Measurements from ENCODE around the gene OSBP2.
"Not testable (repeated sequence)": the region's sequence is repeated elsewhere in the genome, so short reads cannot be mapped to it uniquely, and the experiment has no call there.

The OSBP2 gene

DNA sequence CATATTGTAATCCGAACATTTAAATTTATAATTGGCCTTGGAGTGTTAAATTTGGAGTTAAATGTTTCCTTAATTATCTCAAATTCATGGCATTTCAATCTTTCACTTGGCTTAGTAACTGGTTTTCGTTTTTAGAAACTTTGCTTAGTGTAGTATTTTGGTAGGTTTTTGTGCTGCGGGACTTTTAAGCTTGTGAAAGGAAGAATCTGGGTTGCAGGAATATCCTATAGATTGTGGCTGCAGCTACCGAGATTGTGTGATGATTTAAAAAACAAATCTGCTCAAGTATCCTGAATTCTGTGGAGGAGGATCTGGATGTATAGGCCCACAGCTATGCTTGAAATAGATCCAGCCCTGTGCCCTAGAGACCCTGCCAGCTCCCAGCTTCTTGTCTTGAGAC is 27.1 kb downstream of the OSBP2 start:
- DNase-seq, result no peak

- no peak for DNase-seq
These were observed 34.2 kb downstream of the OSBP2 start for GRCh38 chr22:30728826-30729225.

GRCh38 chr22:30731658-30732057 is 37.0 kb downstream of the OSBP2 start:
- DNase-seq, result no peak

GRCh38 chr22:30732426-30732825 is 37.8 kb downstream of the OSBP2 start:
- no peak for DNase-seq

DNA sequence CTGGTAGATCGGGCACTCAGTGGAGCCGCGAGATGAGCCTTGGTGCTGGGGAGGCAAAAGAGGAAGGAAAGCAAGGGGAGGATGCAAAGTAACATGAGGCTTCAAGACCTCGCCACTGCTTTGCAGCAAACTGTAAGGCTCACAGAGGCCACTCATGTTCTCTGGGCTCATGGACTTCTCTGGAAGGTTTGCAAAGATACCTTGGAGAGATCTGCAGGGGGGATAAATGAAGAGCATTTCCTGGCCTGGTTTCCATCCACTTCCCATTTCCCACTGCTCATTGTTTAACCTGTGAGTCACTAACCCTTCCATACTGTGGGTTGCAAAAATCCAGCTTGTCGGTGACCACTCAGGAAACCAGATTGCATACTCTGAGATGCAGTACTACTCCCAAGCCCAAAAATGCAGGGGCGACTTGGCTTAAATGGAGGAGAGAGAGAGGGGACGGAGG is 38.5 kb downstream of the OSBP2 start:
- no peak for DNase-seq

DNA sequence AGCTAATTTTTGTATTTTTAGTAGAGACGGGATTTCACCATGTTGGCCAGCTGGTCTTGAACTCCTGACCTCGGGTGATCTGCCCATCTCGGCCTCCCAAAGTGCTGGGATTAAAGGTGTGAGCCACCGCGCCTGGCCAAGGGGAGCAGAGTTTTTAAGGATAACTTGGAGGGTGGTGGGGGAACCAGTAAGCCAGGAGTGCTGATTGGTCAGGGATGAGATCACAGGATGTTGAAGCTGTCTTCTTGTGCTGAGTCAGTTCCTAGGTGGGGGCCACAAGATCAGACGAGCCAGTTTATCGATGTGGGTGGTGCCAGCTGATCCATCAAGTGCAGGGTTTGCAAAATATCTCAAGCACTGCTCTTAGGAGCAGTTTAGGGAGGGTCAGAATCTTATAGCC is 45.3 kb downstream of the OSBP2 start:
- DNase-seq, result not testable (repeated sequence)

DNA sequence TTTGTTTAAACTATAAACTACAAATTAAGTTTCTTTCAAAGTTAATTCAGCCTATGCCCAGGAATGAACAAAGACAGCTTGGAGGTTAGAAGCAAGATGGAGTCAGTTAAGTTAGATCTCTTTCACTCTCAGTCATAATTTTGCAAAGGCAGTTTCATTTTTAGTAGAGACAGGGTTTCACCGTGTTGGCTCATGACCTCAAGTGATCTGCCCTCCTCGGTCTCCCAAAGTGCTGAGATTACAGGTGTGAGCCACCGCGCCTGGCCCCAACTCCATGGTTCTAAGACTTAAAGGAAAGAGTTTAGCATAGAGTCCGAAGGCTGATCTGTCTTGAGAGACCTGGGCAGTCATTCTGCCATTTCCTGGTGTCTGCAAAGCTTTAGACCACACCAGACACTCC is 45.8 kb downstream of the OSBP2 start:
- DNase-seq, result not testable (repeated sequence)

GRCh38 chr22:30742291-30743256 is 47.9 kb downstream of the OSBP2 start:
- DNase-seq, result no peak

GRCh38 chr22:30743257-30744020 is 48.8 kb downstream of the OSBP2 start:
- DNase-seq, result no peak

DNA sequence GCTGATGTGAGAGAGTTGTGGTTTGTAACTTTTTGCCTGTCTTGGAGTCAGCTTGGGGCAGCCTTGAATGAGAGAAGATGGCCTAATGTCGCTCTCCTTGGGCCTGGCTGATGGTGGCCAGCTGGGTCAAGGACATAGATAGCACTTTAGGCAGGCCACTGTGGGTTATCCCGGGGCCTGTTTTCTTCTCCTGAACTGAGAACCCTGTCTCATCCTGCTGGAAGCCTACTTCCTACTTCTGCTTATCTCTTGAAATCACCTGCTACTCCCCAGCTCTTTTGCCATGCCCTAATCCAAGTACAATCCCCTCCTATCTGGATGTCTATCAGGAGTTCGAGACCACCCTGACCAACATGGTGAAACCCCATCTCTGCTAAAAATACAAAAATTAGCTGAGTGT is 49.5 kb downstream of the OSBP2 start:
- no peak for DNase-seq

DNA sequence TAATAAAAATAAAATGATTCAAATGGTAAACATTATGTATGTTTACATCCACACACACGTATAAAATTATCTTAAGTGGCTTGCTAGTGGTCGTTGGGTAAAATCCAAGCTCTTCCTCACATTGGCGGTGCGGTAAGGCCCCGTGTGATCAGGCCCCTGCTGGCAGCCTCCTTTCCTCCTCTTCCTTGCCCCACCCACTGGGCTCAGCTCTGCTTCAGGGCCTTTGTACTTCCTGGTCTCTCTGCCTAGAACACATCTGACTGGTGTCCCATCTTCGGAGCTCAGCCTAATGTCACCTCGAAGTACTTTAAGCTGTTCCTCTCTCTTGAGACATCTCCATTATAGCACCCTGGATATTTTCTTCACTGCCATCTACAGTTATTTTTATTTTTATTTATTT is 52.8 kb downstream of the OSBP2 start:
- DNase-seq, result no peak

GRCh38 chr22:30749272-30749671 is 54.6 kb downstream of the OSBP2 start:
- DNase-seq, result no peak

DNA sequence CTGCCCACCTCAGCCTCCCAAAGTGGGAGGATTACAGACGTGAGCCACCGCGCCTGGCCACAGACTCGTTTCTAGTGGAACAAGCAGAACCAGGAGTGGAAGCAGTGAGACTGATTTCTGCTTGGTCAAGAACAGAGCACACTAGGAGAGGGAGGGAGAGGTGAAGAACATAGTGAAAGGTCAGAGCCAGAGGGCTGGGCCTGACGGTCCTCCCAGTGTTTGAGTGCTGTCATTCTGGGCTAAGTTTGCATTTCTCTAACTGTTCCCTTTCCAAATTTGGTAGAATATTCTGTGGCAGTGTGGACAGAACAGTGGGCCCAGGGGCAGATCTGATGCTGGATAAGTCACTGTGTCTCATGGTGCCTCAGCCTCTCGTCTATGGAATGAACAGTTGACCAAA is 55.2 kb downstream of the OSBP2 start:
- no peak for DNase-seq

DNA sequence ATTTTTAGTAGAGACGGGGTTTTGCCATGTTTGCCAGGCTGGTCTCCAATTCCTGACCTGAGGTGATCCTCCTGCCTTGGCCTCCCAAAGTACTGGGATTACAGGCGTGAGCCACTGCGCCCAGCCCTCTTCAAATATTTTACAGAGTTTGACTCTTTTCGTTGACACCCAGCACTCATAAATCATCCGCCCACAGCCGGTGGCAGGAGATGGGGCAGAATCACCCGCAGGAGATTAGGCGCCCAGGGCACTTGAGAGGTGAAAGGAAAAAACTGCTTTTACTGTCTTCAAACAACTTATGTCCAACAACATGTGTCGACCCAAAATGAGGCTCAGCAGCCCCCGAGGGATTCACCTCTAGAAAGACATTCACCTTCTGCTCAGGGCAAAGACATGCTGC is 56.9 kb downstream of the OSBP2 start:
- DNase-seq, result no peak

DNA sequence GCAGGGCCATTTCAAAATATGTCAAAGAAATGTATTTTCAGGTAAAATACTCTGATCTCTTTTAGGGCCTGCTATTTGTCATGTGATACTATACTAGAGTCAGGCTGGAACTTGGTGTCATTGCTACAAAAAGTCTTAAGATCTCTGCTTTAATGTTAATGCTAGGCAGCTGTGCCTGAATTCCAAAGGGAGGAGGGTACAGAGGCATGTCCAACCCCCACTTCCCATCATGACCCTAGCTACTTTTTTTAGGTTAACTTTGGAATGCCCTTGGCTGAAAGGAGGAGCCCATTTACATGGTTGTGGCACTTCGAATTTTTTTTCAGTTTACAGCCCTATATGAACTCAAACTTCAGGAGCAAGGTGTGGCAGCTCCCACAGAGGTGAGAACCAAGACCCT is 58.1 kb downstream of the OSBP2 start:
- DNase-seq, result no peak

DNA sequence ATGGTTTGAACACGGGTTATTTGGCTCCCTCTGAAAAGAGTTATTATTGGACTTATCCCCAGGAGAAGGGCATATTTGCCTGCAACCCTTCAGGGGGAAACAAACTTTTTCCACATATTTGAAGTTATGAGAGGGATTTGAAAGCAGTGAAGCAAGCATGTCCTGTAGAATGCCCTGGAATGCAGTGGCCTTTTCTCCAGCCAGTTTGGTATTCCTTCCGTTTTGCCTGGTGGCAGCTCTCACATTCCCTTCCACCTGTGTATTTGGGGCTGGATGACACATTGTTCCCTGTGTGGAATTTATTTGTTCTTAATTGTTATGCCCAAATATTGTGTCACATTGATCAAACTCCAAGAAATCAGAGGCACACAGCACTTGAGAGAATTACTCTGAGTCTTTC is 59.0 kb downstream of the OSBP2 start:
- DNase-seq, result no peak

DNA sequence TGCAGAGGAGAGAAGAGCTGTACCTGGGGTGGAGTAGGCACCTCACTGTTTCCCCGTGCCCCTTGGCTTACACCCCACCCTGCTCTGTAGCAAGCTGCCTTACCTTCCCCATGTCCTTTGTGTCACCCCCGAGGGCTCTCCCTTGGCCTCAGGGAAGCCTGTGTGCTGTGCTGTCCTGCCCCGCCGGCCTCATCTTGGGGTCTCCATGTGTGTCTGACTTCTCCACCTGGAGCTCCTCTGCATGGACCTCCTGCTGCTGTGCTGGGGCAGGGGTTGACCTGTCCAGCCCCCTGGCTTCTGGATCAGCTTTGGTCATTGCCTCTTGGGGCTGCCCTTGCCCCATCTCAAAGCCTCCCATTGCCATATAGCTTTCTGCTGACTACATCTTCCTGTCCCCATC is 59.8 kb downstream of the OSBP2 start:
- DNase-seq, result no peak

DNA sequence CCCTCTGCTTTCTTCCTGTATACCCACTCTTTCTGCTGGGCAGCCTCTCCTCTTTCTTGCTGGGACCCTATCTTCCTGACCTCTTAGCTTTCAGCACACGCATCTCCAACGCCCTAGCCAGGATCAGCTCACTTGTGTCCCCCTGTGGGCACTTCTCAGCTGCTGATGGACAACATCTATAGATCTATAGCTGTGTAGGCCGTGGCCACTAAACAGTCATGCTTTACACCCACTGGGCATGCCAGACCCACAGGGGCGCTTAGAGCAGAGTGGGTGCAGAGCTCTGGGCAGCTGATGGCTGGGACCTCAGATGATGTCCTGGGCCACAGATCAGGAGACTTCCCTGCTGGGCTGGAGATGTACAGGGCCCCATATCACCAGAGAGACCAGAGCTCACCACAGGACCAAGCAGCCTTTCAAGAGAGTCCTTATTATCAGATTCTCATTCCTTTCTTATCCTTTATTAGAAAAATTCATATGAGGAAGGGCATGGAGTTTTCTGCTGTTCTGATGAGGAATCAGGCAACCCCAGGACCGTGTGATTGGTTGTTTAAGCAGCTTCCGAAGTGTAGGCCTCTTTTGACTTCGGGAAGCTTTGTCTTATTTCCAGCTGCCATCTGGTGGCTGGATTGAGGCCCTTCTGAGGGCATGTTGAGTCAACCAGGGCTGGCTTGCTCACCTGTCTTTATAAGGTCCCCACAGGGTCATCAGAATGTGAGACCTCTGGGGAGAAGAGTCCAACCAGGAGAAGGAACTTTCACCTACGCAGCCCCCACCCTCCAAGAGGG is 60.5 kb downstream of the OSBP2 start:
- DNase-seq, result peak; percentile 85

DNA sequence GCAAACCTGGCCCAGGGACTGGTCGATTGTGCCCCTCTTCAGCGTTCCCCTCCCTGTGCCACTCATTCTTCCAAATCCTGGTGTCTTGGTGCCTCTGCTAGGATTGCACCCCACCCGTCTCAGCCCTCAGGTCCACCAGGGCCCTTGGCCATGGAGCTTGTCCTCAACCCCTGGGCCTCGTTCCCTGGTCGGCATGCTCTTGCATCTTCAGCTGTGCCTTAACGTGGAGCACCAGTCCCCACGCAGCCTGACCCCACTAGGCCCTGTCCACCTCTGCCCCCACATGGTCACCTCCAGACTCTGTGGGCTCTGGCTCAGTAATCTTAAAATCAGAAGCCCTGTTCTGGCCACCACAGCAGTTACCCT is 61.1 kb downstream of the OSBP2 start:
- no peak for DNase-seq

GRCh38 chr22:30763815-30764673 is 69.4 kb downstream of the OSBP2 start:
- peak; percentile 86 for DNase-seq

DNA sequence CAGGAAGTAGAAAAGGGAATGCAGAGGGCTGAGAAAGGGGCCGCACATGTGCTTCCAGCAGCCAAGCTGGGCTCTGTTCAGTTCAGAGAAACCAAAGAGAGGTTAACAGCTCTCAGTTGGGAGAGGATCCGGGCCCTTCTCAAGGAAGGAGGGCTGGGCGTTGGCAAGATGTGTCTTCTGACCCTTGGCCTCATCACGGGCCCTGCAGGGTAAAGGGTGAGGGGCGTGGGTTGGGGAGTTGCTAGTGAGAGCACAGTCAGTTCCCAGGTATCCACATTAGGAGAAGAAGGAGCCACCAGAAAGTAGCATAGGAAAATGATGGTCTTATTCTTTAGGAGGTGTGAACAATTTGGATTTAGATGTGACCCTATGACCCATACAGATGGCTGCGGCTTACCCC is 73.0 kb downstream of the OSBP2 start:
- no peak for DNase-seq

GRCh38 chr22:30770716-30771115 is 76.0 kb downstream of the OSBP2 start:
- no peak for DNase-seq

Measured in eye (tissue), 1 donor.